K562 (cell line): ENCODE measurements around the gene RPS28. TPM values are rescaled to one million over a fixed set of nuclear protein-coding genes. Genes with fewer than 3 reads are reported as not detected.

ENCODE experiments used
- ATAC-seq: fragments of 200-7000 bp; cut with Tn5 transposase; 3 replicates; pipeline ENCODE4 v1.9.1; 2020; ENCODE audit warnings: moderate library complexity
- BruUV-seq: library from RNA; stranded (reverse); fragments of 400-500 nt; replicated peaks from 2 replicates; lab custom pipeline; 2021; lab: Mats Ljungman, UMichigan
- CTCF ChIA-PET: fragments of 300-600 bp; formaldehyde crosslinking; extraction: SDS; loops from one replicate; lab custom pipeline; 2021; ENCODE audit warnings: low intra/inter-chr PET ratio; lab: Yijun Ruan, JAX
- POLR2A ChIA-PET: fragments of 300-600, 350-650 bp; sonication (Branson Sonifier 250); formaldehyde crosslinking; extraction: SDS; loops from one replicate; lab custom pipeline; 2021; ENCODE audit warnings: antibody characterized with exemption, inconsistent platforms; lab: Yijun Ruan, JAX
- DNase-seq, 4 experiments: peaks; one replicate each; pipeline versions ENCODE4 v3.0.0 to v3.0.0-alpha.2; 2011 to 2018; ENCODE audit warnings: low spot score in 3 of 4, mixed read lengths in 3 of 4; ENCODE audit errors: extremely low read depth in 1 of 4
- FAIRE-seq: peaks from 2 replicates; lab custom pipeline; 2011; peaks lifted over from hg19 to GRCh38; lab: Jason Lieb, UNC
- H2AFZ ChIP-seq: 2 replicates; pipeline ENCODE4 v1.6.0; 2011; ENCODE audit warnings: low read depth, low read length, control low read depth, inconsistent platforms
- H3K27ac ChIP-seq: fragments of 200-600 bp; 3 replicates; pipeline ENCODE4 v1.8.0; 2011; ENCODE audit warnings: low read depth, mild to moderate bottlenecking, control low read depth, inconsistent platforms, low read length, moderate library complexity, mixed read lengths; ENCODE audit errors: extremely low read depth
- H3K27me3 ChIP-seq, 2 experiments: fragments of 300-600 bp in 1 of 2; 2 replicates in 1 of 2; 3 replicates in 1 of 2; pipeline versions ENCODE4 v1.6.0 to v1.8.0; 2011; ENCODE audit warnings: inconsistent platforms in 2 of 2, low read length in 2 of 2, mild to moderate bottlenecking in 1 of 2, mixed read lengths in 1 of 2, moderate library complexity in 1 of 2; ENCODE audit not compliant: control insufficient read depth in 2 of 2, insufficient read depth in 2 of 2
- H3K36me3 ChIP-seq: fragments of 300-600 bp; 3 replicates; pipeline ENCODE4 v1.8.0; 2011; ENCODE audit warnings: mild to moderate bottlenecking, low read length, inconsistent platforms; ENCODE audit not compliant: control insufficient read depth, insufficient read depth
- H3K4me1 ChIP-seq, 2 experiments: fragments of 200-600 bp in 1 of 2; replicated peaks in 1 of 2; 2 replicates in 1 of 2; 3 replicates in 1 of 2; pipeline versions ENCODE4 v1.5.1 to v1.8.0; 2011; ENCODE audit warnings: inconsistent platforms in 2 of 2, low read length in 2 of 2, mild to moderate bottlenecking in 1 of 2, mixed read lengths in 1 of 2, moderate library complexity in 1 of 2; ENCODE audit not compliant: control insufficient read depth in 2 of 2, insufficient read depth in 2 of 2
- H3K4me2 ChIP-seq: 2 replicates; pipeline ENCODE4 v1.6.1; 2011; ENCODE audit warnings: low read length, control low read depth, inconsistent platforms, mixed read lengths; ENCODE audit not compliant: insufficient read depth
- H3K4me3 ChIP-seq: fragments of 200-600 bp; sonication (generic), shearing (Covaris generic); 2 replicates; pipeline ENCODE4 v1.5.1; 2016; ENCODE audit warnings: control low read depth, inconsistent platforms
- H3K79me2 ChIP-seq: fragments of 200-600 bp; 3 replicates; pipeline ENCODE4 v1.8.0; 2011; ENCODE audit warnings: low read length, inconsistent platforms; ENCODE audit not compliant: control insufficient read depth, insufficient read depth
- H3K9ac ChIP-seq, 2 experiments: 2 replicates each; pipeline versions ENCODE4 v1.6.0 to v1.6.1; 2011; ENCODE audit warnings: low read depth in 2 of 2, low read length in 2 of 2, control low read depth in 1 of 2, inconsistent platforms in 1 of 2, mild to moderate bottlenecking in 1 of 2, mixed read lengths in 1 of 2; ENCODE audit not compliant: insufficient read depth in 1 of 2
- H3K9me1 ChIP-seq: one replicate; pipeline ENCODE4 v1.6.0; 2011; ENCODE audit warnings: inconsistent platforms, mild to moderate bottlenecking, low read length, moderate library complexity; ENCODE audit not compliant: control insufficient read depth, insufficient read depth
- H3K9me3 ChIP-seq: replicated peaks from 2 replicates; pipeline ENCODE4 v1.5.1; 2011; ENCODE audit warnings: low read depth, low read length, inconsistent platforms; ENCODE audit not compliant: control insufficient read depth, insufficient read depth
- H4K20me1 ChIP-seq: replicated peaks from 2 replicates; pipeline ENCODE4 v1.6.1; 2011; ENCODE audit warnings: low read length, inconsistent platforms, mixed read lengths; ENCODE audit not compliant: control insufficient read depth, insufficient read depth
- ATF7 ChIP-seq: fragments of 450-650 bp; IDR thresholded peaks from 2 replicates; pipeline ENCODE4 v1.7.1; 2014; ENCODE audit warnings: mild to moderate bottlenecking, moderate library complexity
- LARP7 ChIP-seq: fragments of 450-650 bp; IDR thresholded peaks from 2 replicates; pipeline ENCODE4 v1.6.1; 2016
- MCM7 ChIP-seq, 2 experiments: fragments of 450-650 bp; IDR thresholded peaks; 2 replicates each; pipeline ENCODE4 v1.6.1; 2016 to 2018
- NR2C1 ChIP-seq, 2 experiments: fragments of 450-650 bp; IDR thresholded peaks; 2 replicates each; pipeline ENCODE4 v1.6.1; 2017; ENCODE audit warnings: mild to moderate bottlenecking in 2 of 2, antibody characterized with exemption in 1 of 2, inconsistent platforms in 1 of 2, missing compliant biosample characterization in 1 of 2, missing genetic modification characterization in 1 of 2
- NR2C2 ChIP-seq, 2 experiments: fragments of 200-800 bp in 1 of 2; sonication (Bioruptor generic) in 1 of 2; sonication (generic) in 1 of 2; formaldehyde crosslinking in 1 of 2; IDR thresholded peaks; 2 replicates each; pipeline versions ENCODE4 v1.6.1 to v1.8.0; 2016 to 2022; ENCODE audit warnings: mild to moderate bottlenecking in 1 of 2, missing compliant biosample characterization in 1 of 2, missing genetic modification characterization in 1 of 2, missing genetic modification reagents in 1 of 2
- WGBS: fragments of 100-300 bp; shearing (Covaris generic); methylation state at CpG from one replicate; pipeline ENCODE4 v1.1.6; 2016; ENCODE audit warnings: low coverage, mixed read lengths; ENCODE audit not compliant: insufficient coverage; ENCODE audit errors: missing lambda C conversion rate; 5-methylcytosine and 5-hydroxymethylcytosine counted together
- in situ Hi-C: fragments of 300-500 bp; cut with MboI; formaldehyde crosslinking; loops from 4 replicates; pipeline ENCODE4 v1.15.0; 2018; ENCODE audit warnings: inconsistent platforms, mixed read lengths
- intact Hi-C: fragments of 100-400 bp; cut with micrococcal nuclease; formaldehyde crosslinking; loops from 2 replicates; pipeline ENCODE4 v1.14.2; 2022
- polyA plus RNA-seq, 8 experiments: library from polyadenylated mRNA; depleted of rRNA in 4 of 8; stranded (reverse) in 5 of 8; unstranded in 3 of 8; fragments of >200 nt; fragmentation: Nextera tagmentation in 2 of 8; fragmentation: Illumina TruSeq in 1 of 8; extraction: Ambion mirVana in 2 of 8; extraction: Trizol in 1 of 8; gene quantifications; 2 replicates each; pipeline versions ENCODE4 v1.2.1 to v1.2.3, GENCODE V29; 2011 to 2014; ENCODE audit warnings: inconsistent platforms in 1 of 8, missing spikeins in 1 of 8
- total RNA-seq, 7 experiments: library from RNA; depleted of rRNA in 6 of 7; stranded (reverse); fragments of >200 nt in 6 of 7; fragmentation: Illumina TruSeq in 2 of 7; extraction: Trizol in 2 of 7; gene quantifications; 2 replicates each; pipeline versions ENCODE4 v1.2.1 to v1.2.3, GENCODE V29; 2011 to 2021; ENCODE audit warnings: low replicate concordance in 1 of 7
- TF ChIP-seq, protein P1 (sequence below), 2 experiments: fragments of 450-650 bp in 1 of 2; sonication (generic) in 1 of 2; formaldehyde crosslinking in 1 of 2; IDR thresholded peaks in 1 of 2; conservative IDR thresholded peaks in 1 of 2; 2 replicates each; pipeline versions ENCODE4 v1.6.1 to v1.8.1; 2016 to 2023; ENCODE audit warnings: mild to moderate bottlenecking in 2 of 2, moderate library complexity in 2 of 2, inconsistent platforms in 1 of 2, missing genetic modification reagents in 1 of 2
- TF ChIP-seq, protein P2 (sequence below): fragments of 450-650 bp; IDR thresholded peaks from 2 replicates; pipeline ENCODE4 v1.6.1; 2016; ENCODE audit warnings: borderline replicate concordance
- TF ChIP-seq, protein P3 (sequence below), 2 experiments: fragments of 250-450 bp in 1 of 2; fragments of 450-650 bp in 1 of 2; sonication (Bioruptor Pico) in 1 of 2; IDR thresholded peaks; 2 replicates each; pipeline versions ENCODE4 v1.6.1 to v1.8.0; 2016 to 2021; ENCODE audit warnings: mild to moderate bottlenecking in 2 of 2, moderate library complexity in 2 of 2, missing compliant biosample characterization in 1 of 2, missing genetic modification characterization in 1 of 2
- TF ChIP-seq, protein P4 (sequence below): sonication (generic); formaldehyde crosslinking; IDR thresholded peaks from 2 replicates; pipeline ENCODE4 v1.8.1; 2023; ENCODE audit warnings: mild to moderate bottlenecking, missing genetic modification reagents
- TF ChIP-seq, protein P5 (sequence below): IDR thresholded peaks from 2 replicates; pipeline ENCODE4 v1.6.1; 2011; ENCODE audit warnings: borderline replicate concordance, low read depth, mild to moderate bottlenecking, moderate library complexity, low read length; ENCODE audit not compliant: insufficient read depth, poor library complexity, severe bottlenecking

Gene RPS28
- total and polyA plus RNA-seq, 9 of the 15 experiments (the other 6 are each of a cell fraction or from before 2014, with no cell fraction given) = 165 to 2,827 (median 1,303) TPM

DNA sequence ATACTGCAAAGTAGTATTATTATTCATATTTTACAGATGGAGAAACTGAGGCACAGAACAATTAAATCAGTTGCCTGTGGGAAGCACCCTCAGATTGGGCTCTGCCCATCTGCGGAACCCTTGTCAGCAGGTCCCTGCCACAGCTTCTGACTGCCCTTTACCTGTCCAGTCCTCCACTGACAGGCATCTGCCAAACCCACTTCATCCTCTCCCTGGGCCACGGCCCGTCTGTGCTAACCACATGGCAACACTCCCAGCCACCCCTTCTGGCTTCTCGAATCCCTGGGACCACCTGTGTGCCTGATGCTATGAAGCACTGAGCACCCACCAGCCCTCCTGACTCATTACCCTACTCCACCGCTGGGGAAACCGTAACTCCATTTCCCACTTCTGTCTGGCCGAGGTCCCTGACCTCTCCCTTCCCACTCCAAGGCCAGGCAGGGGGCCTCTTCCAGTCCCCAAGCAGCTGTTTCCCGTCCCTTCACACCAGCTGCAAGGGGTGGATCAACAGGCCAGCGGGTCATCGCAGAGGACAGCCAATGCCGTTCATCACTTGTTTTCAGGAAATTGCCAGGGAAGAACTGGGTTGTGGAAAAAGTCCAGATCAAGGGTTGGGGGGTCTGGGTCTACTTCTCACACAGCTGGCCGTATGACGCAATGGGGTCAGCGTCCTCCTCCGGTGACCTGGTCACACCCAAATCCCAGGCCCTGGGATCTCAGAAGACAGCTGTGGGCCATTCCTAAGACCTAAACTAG is 19.2 kb downstream of the RPS28 start:
- Histone ChIP-seq H2AFZ (peak overlapping the region; percentile 71), H4K20me1 (no peaks in the 10 kb centered on the region), H3K9me3 (no peaks in the 10 kb centered on the region), H3K27me3 (peaks cover 0 to 10% of the 10 kb centered on the region in 2 experiments; a peak in 3 of 5 replicates), H3K4me2 (no peak overlapping the region), H3K27ac (no peak overlapping the region), H3K9ac (peak overlapping the region in 1 of 2 experiments; percentile 76; a peak in 2 of 4 replicates), H3K9me1 (no peaks in the 10 kb centered on the region), H3K36me3 (no peaks in the 10 kb centered on the region), H3K79me2 (no peaks in the 10 kb centered on the region), H3K4me1 (peaks cover 0 to 32% of the 10 kb centered on the region in 2 experiments; a peak in 3 of 5 replicates), H3K4me3 (no peak overlapping the region)
- FAIRE-seq = peak; percentile 29
- BruUV-seq = no TSS peak
- ChIA-PET CTCF (no interaction called here), POLR2A (interaction anchor here (0.7 to 2.0 kb wide), 4 partner anchors 15 to 396 kb away, joined by 3 to 14 read pairs (median 4); partner anchors contain the start of genes NDUFA7 and RPS28)
- intact Hi-C loops (no loop called here), in situ Hi-C loops (no loop called here)
- 9% methylated on average over 15 of the region's 15 CpGs for WGBS
- peak in 2 of 4 experiments; percentile 50 to 59 for DNase-seq
- ATAC-seq = peak; percentile 45
- TF ChIP-seq NR2C2 (CRISPR knock-in tag; IDR thresholded peaks at IDR 0.05) (no peak), NR2C2 (tag; IDR thresholded peaks at IDR 0.05) (peak; percentile 17; the same call in 1 of the 2 replicates), LARP7 (no peak), ATF7 (peak; percentile 61), NR2C1 (IDR thresholded peaks at IDR 0.05) (peak; percentile 66; the same call in 1 of the 2 replicates), NR2C1 (tag; IDR thresholded peaks at IDR 0.05) (peak; percentile 41; the same call in 1 of the 2 replicates), MCM7 (IDR thresholded peaks at IDR 0.05) (no peak)
- TF ChIP-seq, protein P1, sequence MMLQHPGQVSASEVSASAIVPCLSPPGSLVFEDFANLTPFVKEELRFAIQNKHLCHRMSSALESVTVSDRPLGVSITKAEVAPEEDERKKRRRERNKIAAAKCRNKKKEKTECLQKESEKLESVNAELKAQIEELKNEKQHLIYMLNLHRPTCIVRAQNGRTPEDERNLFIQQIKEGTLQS (IDR thresholded peaks at IDR 0.05) = peak; percentile 78
- TF ChIP-seq, protein P1 (CRISPR knock-in tag; conservative IDR thresholded peaks at IDR 0.05) = no peak
- TF ChIP-seq, protein P2, sequence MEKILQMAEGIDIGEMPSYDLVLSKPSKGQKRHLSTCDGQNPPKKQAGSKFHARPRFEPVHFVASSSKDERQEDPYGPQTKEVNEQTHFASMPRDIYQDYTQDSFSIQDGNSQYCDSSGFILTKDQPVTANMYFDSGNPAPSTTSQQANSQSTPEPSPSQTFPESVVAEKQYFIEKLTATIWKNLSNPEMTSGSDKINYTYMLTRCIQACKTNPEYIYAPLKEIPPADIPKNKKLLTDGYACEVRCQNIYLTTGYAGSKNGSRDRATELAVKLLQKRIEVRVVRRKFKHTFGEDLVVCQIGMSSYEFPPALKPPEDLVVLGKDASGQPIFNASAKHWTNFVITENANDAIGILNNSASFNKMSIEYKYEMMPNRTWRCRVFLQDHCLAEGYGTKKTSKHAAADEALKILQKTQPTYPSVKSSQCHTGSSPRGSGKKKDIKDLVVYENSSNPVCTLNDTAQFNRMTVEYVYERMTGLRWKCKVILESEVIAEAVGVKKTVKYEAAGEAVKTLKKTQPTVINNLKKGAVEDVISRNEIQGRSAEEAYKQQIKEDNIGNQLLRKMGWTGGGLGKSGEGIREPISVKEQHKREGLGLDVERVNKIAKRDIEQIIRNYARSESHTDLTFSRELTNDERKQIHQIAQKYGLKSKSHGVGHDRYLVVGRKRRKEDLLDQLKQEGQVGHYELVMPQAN = no peak
- TF ChIP-seq, protein P3, sequence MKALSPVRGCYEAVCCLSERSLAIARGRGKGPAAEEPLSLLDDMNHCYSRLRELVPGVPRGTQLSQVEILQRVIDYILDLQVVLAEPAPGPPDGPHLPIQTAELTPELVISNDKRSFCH (CRISPR knock-in tag; IDR thresholded peaks at IDR 0.05) = no peak
- TF ChIP-seq, protein P3 (tag; IDR thresholded peaks at IDR 0.05) = 0 out of 2 replicates have a peak, but pooled peaks have one; percentile 27
- TF ChIP-seq, protein P4, sequence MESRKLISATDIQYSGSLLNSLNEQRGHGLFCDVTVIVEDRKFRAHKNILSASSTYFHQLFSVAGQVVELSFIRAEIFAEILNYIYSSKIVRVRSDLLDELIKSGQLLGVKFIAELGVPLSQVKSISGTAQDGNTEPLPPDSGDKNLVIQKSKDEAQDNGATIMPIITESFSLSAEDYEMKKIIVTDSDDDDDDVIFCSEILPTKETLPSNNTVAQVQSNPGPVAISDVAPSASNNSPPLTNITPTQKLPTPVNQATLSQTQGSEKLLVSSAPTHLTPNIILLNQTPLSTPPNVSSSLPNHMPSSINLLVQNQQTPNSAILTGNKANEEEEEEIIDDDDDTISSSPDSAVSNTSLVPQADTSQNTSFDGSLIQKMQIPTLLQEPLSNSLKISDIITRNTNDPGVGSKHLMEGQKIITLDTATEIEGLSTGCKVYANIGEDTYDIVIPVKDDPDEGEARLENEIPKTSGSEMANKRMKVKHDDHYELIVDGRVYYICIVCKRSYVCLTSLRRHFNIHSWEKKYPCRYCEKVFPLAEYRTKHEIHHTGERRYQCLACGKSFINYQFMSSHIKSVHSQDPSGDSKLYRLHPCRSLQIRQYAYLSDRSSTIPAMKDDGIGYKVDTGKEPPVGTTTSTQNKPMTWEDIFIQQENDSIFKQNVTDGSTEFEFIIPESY = no peak
- TF ChIP-seq, protein P5, sequence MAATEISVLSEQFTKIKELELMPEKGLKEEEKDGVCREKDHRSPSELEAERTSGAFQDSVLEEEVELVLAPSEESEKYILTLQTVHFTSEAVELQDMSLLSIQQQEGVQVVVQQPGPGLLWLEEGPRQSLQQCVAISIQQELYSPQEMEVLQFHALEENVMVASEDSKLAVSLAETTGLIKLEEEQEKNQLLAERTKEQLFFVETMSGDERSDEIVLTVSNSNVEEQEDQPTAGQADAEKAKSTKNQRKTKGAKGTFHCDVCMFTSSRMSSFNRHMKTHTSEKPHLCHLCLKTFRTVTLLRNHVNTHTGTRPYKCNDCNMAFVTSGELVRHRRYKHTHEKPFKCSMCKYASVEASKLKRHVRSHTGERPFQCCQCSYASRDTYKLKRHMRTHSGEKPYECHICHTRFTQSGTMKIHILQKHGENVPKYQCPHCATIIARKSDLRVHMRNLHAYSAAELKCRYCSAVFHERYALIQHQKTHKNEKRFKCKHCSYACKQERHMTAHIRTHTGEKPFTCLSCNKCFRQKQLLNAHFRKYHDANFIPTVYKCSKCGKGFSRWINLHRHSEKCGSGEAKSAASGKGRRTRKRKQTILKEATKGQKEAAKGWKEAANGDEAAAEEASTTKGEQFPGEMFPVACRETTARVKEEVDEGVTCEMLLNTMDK = peak; percentile 8
